Activated CD4-positive, alpha-beta memory T cell treated with anti-CD3 and anti-CD28 coated beads for 36 hours (primary cell): ENCODE results near the gene PAX6. TPM values are rescaled to one million over a fixed set of nuclear protein-coding genes. Genes with fewer than 3 reads are reported as not detected.

Experiments used
- CTCF ChIA-PET: fragments of 350-600 bp; sonication (Branson Sonifier 250); formaldehyde crosslinking; loops from one replicate; lab custom pipeline; 2021; ENCODE audit warnings: antibody characterized with exemption, inconsistent platforms; lab: Charles Lee
- POLR2A ChIA-PET: fragments of 350-600 bp; sonication (Branson Sonifier 250); formaldehyde crosslinking; loops from one replicate; lab custom pipeline; 2021; ENCODE audit warnings: antibody characterized with exemption; lab: Charles Lee
- DNase-seq: peaks from one replicate; pipeline ENCODE4 v3.0.0-alpha.2; 2020
- H3K27ac Mint-ChIP-seq: one replicate; pipeline ENCODE4 v1.8.0; 2021; ENCODE audit warnings: mixed read lengths
- H3K27me3 Mint-ChIP-seq: one replicate; pipeline ENCODE4 v1.8.0; 2021; ENCODE audit warnings: mixed read lengths
- H3K36me3 Mint-ChIP-seq: one replicate; pipeline ENCODE4 v1.8.0; 2021; ENCODE audit warnings: mixed read lengths
- H3K4me1 Mint-ChIP-seq: one replicate; pipeline ENCODE4 v1.8.0; 2021; ENCODE audit warnings: low read depth, mixed read lengths
- H3K4me3 Mint-ChIP-seq: one replicate; pipeline ENCODE4 v1.8.0; 2021; ENCODE audit warnings: mild to moderate bottlenecking, mixed read lengths
- H3K9me3 Mint-ChIP-seq: one replicate; pipeline ENCODE4 v1.8.0; 2021; ENCODE audit warnings: mixed read lengths
- intact Hi-C: fragments of 100-400 bp; cut with micrococcal nuclease; formaldehyde crosslinking; loops from one replicate; pipeline ENCODE4 v1.15.1; 2023
- total RNA-seq, 2 experiments: library from RNA; stranded (reverse); gene quantifications; one replicate each; pipeline ENCODE4 v1.2.3, GENCODE V29; 2021

Gene PAX6
- total RNA-seq, 2 experiments from 2014 or later: not detected

DNA sequence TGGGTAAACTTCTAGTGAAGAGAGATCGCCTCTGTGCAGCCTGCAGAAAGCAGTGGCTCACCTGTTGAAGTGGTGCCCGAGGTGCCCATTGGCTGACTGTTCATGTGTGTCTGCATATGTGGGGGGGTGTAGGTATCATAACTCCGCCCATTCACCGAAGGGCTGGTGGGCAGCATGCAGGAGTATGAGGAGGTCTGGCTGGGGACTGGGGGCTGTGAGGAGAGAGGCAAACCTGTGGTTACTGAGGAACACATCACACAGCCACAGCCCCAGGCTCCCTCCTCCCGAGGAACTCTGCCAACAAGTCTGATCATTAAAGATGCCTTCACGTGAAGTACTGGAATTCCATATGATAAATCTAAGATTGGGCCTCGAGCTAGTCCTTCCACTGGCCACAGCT, 20.5 kb downstream of the PAX6 start:
- DNase-seq: no peak
- ChIA-PET POLR2A (no interaction called here), CTCF (no interaction called here)
- H3K9me3 Mint-ChIP-seq: no peaks in the 10 kb centered on the region
- H3K36me3 Mint-ChIP-seq: no peaks in the 10 kb centered on the region
- H3K27me3 Mint-ChIP-seq: peaks cover 27% of the 10 kb centered on the region
- intact Hi-C loops: no loop called here
- H3K4me1 Mint-ChIP-seq: no peaks in the 10 kb centered on the region
- H3K4me3 Mint-ChIP-seq: no peak overlapping the region
- no peak overlapping the region for H3K27ac Mint-ChIP-seq

DNA sequence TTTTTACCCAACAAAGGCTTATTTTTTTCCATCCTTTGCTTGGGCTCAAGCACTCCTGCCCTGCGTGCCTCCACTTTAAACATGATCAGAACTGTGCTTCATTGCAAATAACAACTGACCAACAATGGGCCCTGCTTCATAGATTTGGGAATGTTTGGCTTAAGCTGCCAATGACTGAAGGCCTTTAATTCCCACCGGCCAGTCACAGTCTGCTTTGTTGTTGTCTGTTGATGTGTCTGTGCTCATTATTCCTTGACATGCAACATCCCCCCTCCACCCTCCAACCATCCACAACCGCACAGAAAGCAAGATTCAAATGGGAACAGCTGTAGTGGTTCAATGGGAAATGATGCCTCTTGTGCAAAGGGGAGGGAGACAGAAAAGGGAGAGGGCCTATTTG, 23.0 kb downstream of the PAX6 start:
- ChIA-PET POLR2A (no interaction called here), CTCF (no interaction called here)
- Mint-ChIP-seq H3K4me1 (no peaks in the 10 kb centered on the region), H3K9me3 (no peaks in the 10 kb centered on the region), H3K36me3 (peaks cover 2% of the 10 kb centered on the region), H3K27me3 (peaks cover 16% of the 10 kb centered on the region), H3K4me3 (no peak overlapping the region), H3K27ac (no peak overlapping the region)
- DNase-seq: no peak
- intact Hi-C loops: no loop called here

DNA sequence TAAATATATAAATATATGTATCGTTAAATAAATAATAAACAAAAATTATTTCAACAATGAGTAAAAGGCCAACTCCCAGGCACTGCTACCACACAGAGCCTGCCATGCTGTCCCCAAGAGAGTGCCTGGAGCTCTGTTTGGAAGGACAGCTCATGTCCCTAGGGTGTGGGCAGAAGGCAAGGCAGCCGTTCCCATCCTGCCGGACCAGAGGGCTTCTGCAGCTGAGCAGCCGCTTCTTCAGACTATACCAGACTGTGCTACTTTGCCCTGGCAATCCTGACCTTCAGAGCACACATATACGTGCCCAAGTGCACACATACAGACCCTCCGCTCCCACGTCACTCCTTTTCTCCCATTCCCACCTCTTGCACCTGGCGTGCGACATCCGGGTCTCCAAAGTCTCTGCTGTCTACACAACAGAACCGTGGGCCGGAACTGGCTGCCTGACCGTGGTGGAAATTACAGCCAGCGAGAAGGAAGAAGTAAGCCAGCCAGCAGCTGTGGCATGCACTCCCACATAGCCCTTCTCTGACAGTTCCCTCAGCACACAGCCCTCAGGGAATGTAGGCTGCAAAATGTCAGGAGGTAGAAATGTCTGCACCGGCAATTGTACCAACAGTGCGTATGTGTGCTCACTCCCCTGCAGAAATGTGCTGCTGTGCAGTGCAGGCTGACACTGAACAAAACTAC, 24.0 kb downstream of the PAX6 start:
- ChIA-PET POLR2A (no interaction called here), CTCF (interaction anchor here (0.6 kb wide), 1 partner anchor 174 kb away, joined by 3 read pairs; no protein-coding TSS in a partner anchor)
- H3K4me1 Mint-ChIP-seq: no peaks in the 10 kb centered on the region
- peaks cover 13% of the 10 kb centered on the region for H3K27me3 Mint-ChIP-seq
- H3K9me3 Mint-ChIP-seq: no peaks in the 10 kb centered on the region
- H3K4me3 Mint-ChIP-seq: no peak overlapping the region
- no peak overlapping the region for H3K27ac Mint-ChIP-seq
- intact Hi-C loops: no loop called here
- H3K36me3 Mint-ChIP-seq: peaks cover 5% of the 10 kb centered on the region
- DNase-seq: no peak

GRCh38 chr11:31784611-31785010, 26.5 kb downstream of the PAX6 start:
- H3K4me1 Mint-ChIP-seq: no peaks in the 10 kb centered on the region
- no peaks in the 10 kb centered on the region for H3K27me3 Mint-ChIP-seq
- CTCF ChIA-PET: no interaction called here
- H3K9me3 Mint-ChIP-seq: no peaks in the 10 kb centered on the region
- no peak for DNase-seq
- H3K36me3 Mint-ChIP-seq: peaks cover 5% of the 10 kb centered on the region
- intact Hi-C loops: no loop called here
- H3K27ac Mint-ChIP-seq: no peak overlapping the region
- no peak overlapping the region for H3K4me3 Mint-ChIP-seq
- POLR2A ChIA-PET: no interaction called here

- Mint-ChIP-seq H3K27ac (no peak overlapping the region), H3K4me1 (no peaks in the 10 kb centered on the region), H3K4me3 (no peak overlapping the region), H3K36me3 (peaks cover 5% of the 10 kb centered on the region), H3K27me3 (no peaks in the 10 kb centered on the region), H3K9me3 (no peaks in the 10 kb centered on the region)
- no peak for DNase-seq
- intact Hi-C loops: no loop called here
- CTCF ChIA-PET: no interaction called here
- POLR2A ChIA-PET: no interaction called here
Measured at GRCh38 chr11:31783252-31783651, 27.9 kb downstream of the PAX6 start.

DNA sequence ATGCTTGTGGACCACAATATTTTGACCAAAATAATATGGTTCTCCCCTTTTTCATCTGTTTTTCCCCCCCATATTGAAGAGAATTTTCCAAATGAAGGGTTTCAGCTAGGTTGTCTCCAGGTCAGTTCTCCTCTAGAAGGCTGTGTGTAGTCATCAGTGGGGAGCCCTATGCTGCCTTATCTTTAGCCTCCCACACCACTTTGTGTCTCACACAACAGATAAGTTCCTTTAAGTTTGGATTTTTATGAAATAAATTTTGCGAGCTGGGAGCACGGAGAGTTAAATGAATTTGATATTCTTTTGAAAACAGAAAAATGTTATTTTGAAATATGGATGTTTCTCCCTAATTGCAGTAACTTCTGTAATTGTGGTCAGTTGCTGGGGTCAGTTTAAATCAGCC, 28.9 kb downstream of the PAX6 start:
- peaks cover 8% of the 10 kb centered on the region for H3K36me3 Mint-ChIP-seq
- no peaks in the 10 kb centered on the region for H3K9me3 Mint-ChIP-seq
- POLR2A ChIA-PET: no interaction called here
- no peak overlapping the region for H3K27ac Mint-ChIP-seq
- CTCF ChIA-PET: no interaction called here
- H3K27me3 Mint-ChIP-seq: no peaks in the 10 kb centered on the region
- no peaks in the 10 kb centered on the region for H3K4me1 Mint-ChIP-seq
- no peak for DNase-seq
- no peak overlapping the region for H3K4me3 Mint-ChIP-seq
- intact Hi-C loops: no loop called here

DNA sequence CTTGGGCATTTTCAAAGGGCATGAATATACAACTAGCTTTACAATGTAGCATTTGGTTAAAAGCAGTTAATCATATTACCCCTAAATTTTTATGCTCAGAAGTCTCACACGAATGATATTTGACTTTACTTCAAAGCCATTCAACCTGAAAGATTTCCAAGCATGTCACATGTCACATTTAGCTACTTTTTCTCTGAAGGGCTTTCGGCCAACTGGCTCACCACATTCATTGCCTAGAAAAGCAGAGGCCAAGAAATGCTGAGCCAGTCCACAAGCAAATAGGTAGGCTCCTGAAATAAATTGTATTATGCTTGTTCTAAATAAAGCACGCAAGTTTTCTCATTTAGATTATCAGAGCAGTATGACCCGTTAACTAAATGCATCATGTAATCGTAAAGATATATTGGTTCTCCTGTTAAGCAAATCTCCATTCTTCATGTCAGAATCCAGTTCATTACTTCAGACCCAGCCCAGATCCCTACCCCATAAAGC, 30.6 kb downstream of the PAX6 start:
- H3K36me3 Mint-ChIP-seq: peaks cover 8% of the 10 kb centered on the region
- CTCF ChIA-PET: no interaction called here
- no peaks in the 10 kb centered on the region for H3K9me3 Mint-ChIP-seq
- H3K4me1 Mint-ChIP-seq: no peaks in the 10 kb centered on the region
- intact Hi-C loops: no loop called here
- POLR2A ChIA-PET: no interaction called here
- no peaks in the 10 kb centered on the region for H3K27me3 Mint-ChIP-seq
- H3K4me3 Mint-ChIP-seq: no peak overlapping the region
- no peak overlapping the region for H3K27ac Mint-ChIP-seq
- no peak for DNase-seq

DNA sequence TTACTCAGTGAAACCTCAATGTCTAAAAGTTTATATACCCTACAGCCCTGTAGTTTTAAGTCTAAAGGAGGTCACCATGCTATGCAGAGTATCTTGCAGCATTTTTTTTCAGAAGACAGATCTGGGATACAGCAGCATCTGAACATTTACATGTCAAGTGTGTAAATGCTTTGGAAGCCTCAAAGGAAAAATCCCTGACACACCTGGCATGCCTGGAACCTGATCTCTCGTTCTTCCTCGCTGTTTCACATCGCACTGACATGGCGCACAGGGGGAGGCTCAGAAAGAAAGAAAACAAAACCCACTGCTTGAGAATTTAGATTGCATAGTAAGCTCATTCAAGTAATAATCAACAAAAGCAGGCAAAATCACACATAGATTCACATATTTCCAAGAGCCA, 31.0 kb downstream of the PAX6 start:
- CTCF ChIA-PET: no interaction called here
- Mint-ChIP-seq H3K4me1 (no peaks in the 10 kb centered on the region), H3K4me3 (no peak overlapping the region)

GRCh38 chr11:31779374-31779791, 31.7 kb downstream of the PAX6 start:
- H3K4me1 Mint-ChIP-seq: no peaks in the 10 kb centered on the region
- ChIA-PET POLR2A (no interaction called here), CTCF (no interaction called here)
- no peaks in the 10 kb centered on the region for H3K9me3 Mint-ChIP-seq
- no peaks in the 10 kb centered on the region for H3K27me3 Mint-ChIP-seq
- intact Hi-C loops: no loop called here
- no peak overlapping the region for H3K4me3 Mint-ChIP-seq
- H3K36me3 Mint-ChIP-seq: peaks cover 8% of the 10 kb centered on the region
- DNase-seq: no peak
- no peak overlapping the region for H3K27ac Mint-ChIP-seq

More for the DNA sequence above, 31.0 kb downstream of the PAX6 start:
- peaks cover 8% of the 10 kb centered on the region for H3K36me3 Mint-ChIP-seq
- H3K9me3 Mint-ChIP-seq: no peaks in the 10 kb centered on the region
- intact Hi-C loops: no loop called here
- no peak overlapping the region for H3K27ac Mint-ChIP-seq
- no peak for DNase-seq
- POLR2A ChIA-PET: no interaction called here
- H3K27me3 Mint-ChIP-seq: no peaks in the 10 kb centered on the region

DNA sequence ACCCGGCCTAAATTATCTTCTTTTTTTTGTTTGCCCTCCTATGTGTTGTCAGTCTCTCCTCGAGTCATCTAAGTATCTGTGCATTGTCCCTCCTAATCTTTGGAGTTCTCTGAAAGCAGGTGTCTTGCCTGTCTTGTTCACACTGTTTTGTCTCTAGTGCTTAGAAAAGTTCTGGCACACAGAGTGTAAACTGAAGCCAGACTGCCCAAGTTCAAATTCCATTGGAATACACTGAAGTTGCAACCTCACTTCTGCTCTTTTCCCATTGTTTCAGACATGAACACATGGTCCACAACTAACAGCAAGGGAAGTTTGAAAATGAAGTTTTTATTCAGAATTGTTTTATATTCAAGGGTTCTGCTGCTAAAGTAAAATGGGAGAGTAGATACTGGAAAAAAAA, 38.7 kb downstream of the PAX6 start:
- DNase-seq: no peak
- Mint-ChIP-seq H3K4me3 (no peak overlapping the region), H3K4me1 (no peaks in the 10 kb centered on the region), H3K27me3 (no peaks in the 10 kb centered on the region), H3K36me3 (peaks cover 8% of the 10 kb centered on the region), H3K9me3 (no peaks in the 10 kb centered on the region), H3K27ac (no peak overlapping the region)
- CTCF ChIA-PET: no interaction called here
- intact Hi-C loops: no loop called here
- POLR2A ChIA-PET: no interaction called here

DNA sequence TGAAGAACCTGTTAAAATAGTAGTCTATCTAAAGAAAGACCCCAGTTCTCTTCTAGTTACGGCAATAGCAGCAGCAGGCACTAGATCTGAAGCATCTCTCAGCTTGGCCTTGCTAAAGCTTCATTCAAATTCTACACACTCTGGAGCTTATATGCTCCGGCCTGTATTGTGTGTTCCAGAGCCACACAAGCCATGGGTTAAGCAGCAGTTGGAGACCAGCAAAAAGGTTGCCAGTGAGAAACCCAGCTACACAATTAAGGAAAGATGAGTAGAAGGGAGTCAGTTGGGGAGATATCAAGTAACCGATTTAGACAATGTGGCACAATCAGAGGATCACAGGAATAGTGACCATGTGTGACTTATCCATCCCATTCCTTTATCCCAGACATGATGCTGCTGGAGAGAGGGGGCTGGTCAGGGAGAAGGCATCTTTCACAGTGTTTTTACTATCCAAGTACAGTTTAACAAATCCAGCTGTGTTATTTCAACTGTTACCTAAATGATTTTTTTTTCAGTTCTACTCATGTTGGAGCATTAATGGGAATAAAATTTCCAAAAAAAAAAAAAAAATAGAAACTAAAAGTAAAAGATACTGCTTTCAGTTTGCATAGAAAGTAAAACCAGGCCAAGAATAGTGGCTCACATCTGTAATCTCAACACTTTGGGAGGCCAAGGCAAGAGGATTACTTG, 41.0 kb downstream of the PAX6 start:
- no peaks in the 10 kb centered on the region for H3K27me3 Mint-ChIP-seq
- CTCF ChIA-PET: no interaction called here
- no peak for DNase-seq
- no peaks in the 10 kb centered on the region for H3K9me3 Mint-ChIP-seq
- H3K4me1 Mint-ChIP-seq: no peaks in the 10 kb centered on the region
- no peak overlapping the region for H3K4me3 Mint-ChIP-seq
- peaks cover 7% of the 10 kb centered on the region for H3K36me3 Mint-ChIP-seq
- H3K27ac Mint-ChIP-seq: no peak overlapping the region
- intact Hi-C loops: no loop called here
- POLR2A ChIA-PET: no interaction called here

DNA sequence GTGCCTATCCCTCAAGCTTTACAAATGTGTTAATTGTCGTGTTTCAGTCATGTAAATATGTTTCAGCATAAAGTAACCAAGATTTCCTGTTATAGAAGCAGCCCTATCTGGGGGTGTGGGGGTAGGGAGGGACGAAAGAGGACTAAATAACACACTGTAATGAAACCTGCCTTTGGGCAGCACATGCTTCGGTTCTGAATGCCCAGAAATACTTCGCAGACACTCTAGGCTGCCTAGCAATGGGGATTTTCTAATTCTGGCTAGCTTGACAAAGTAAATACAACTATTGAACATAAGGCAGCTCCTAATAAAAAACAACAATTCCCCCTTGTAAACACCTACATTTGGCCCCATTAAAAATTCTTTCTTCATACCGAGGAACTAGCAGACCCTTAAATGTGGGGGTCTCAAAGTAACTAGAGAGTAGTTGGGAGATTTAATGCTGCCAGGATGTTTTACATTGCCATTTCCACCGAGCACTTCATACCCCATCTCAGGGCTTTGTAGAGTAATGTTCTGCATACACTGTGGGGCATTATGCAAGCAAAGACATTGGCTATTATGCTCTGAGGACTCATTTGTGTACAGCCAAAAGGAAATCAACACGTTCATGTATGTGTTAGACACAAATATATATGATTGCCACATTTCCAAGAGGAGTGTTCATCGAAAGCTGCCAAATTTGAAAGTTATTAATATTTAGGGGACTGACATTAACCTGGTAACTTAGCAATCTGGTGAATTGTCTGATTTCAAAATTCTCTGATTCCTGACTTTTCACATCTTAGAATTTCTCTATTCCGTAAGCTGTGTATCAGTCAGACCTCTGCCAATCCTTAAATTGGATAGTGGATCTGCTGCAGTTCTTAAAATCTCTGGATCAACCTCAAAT, 42.1 kb downstream of the PAX6 start:
- CTCF ChIA-PET: interaction anchor here (0.7 to 1.1 kb wide), 2 partner anchors 102 to 190 kb away, joined by 3 read pairs; no protein-coding TSS in a partner anchor
- Mint-ChIP-seq H3K4me3 (no peak overlapping the region), H3K9me3 (no peaks in the 10 kb centered on the region), H3K36me3 (peaks cover 7% of the 10 kb centered on the region), H3K27ac (no peak overlapping the region), H3K27me3 (no peaks in the 10 kb centered on the region), H3K4me1 (no peaks in the 10 kb centered on the region)
- intact Hi-C loops: no loop called here
- no peak for DNase-seq
- POLR2A ChIA-PET: no interaction called here
